ENCODE data around the gene ATG7.

DNA sequence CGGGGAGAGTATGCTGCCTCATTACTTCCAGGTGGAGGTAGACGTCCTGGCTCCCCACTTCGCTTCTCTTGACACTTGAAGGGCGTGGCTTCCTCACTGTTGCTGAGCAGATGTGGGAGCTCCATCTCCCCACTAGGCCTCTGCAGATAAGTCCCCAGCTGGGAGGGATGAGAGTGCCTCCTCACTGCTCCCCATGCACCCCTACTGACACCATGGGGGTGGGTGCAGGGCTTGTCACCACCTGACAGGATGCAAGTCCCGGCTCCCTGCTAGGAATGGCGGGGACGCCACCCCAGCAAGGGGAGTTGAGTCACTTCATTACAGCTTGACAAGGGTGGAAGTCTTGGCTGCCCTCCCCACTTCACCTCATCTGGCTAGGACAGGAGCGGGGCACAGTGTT, 36.8 kb upstream of the ATG7 start:
- no peak for TF ChIP-seq EZH2 (IDR thresholded peaks at IDR 0.05; ENCODE audit: borderline replicate concordance, low read depth, low read length, severe bottlenecking)
- TF ChIP-seq, protein P1, sequence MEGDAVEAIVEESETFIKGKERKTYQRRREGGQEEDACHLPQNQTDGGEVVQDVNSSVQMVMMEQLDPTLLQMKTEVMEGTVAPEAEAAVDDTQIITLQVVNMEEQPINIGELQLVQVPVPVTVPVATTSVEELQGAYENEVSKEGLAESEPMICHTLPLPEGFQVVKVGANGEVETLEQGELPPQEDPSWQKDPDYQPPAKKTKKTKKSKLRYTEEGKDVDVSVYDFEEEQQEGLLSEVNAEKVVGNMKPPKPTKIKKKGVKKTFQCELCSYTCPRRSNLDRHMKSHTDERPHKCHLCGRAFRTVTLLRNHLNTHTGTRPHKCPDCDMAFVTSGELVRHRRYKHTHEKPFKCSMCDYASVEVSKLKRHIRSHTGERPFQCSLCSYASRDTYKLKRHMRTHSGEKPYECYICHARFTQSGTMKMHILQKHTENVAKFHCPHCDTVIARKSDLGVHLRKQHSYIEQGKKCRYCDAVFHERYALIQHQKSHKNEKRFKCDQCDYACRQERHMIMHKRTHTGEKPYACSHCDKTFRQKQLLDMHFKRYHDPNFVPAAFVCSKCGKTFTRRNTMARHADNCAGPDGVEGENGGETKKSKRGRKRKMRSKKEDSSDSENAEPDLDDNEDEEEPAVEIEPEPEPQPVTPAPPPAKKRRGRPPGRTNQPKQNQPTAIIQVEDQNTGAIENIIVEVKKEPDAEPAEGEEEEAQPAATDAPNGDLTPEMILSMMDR (IDR thresholded peaks at IDR 0.05; ENCODE audit: borderline replicate concordance, extremely low read depth, low read length, poor library complexity, severe bottlenecking): no peak
